Neural crest cell (in vitro differentiated cells): Measurements from ENCODE around the gene PRKG1. TPM values are rescaled to one million over a fixed set of nuclear protein-coding genes. Genes with fewer than 3 reads are reported as not detected.

Experiments
- DNase-seq: peaks from one replicate; pipeline ENCODE4 v3.0.0; 2021; ENCODE audit warnings: low read depth, mixed read lengths, low spot score
- H3K27ac Mint-ChIP-seq: one replicate; pipeline ENCODE4 v1.8.0; 2021; ENCODE audit warnings: mild to moderate bottlenecking, mixed read lengths; ENCODE audit not compliant: unreplicated experiment
- H3K27me3 Mint-ChIP-seq: 2 replicates; pipeline ENCODE4 v1.8.0; 2021; ENCODE audit warnings: low read depth, mild to moderate bottlenecking, mixed read lengths
- H3K36me3 Mint-ChIP-seq: 2 replicates; pipeline ENCODE4 v1.8.0; 2021; ENCODE audit warnings: low read depth, mild to moderate bottlenecking, mixed read lengths
- H3K4me1 Mint-ChIP-seq: 2 replicates; pipeline ENCODE4 v1.8.0; 2021; ENCODE audit warnings: mixed read lengths
- H3K4me3 Mint-ChIP-seq: one replicate; pipeline ENCODE4 v1.8.0; 2021; ENCODE audit warnings: mild to moderate bottlenecking, mixed read lengths
- H3K9me3 Mint-ChIP-seq: 2 replicates; pipeline ENCODE4 v1.8.0; 2021; ENCODE audit warnings: mixed read lengths
- total RNA-seq: library from RNA; stranded (reverse); gene quantifications from 2 replicates; pipeline ENCODE4 v1.2.1, GENCODE V29; 2021
- TF ChIP-seq, protein P1 (sequence below): fragments of 200-600 bp; sonication (generic); conservative IDR thresholded peaks from 2 replicates; pipeline ENCODE4 v1.5.0; 2021; ENCODE audit warnings: antibody characterized with exemption, mild to moderate bottlenecking

Gene PRKG1
- total RNA-seq, 1 donor from 2014 or later, result 4.4 TPM

GRCh38 chr10:51510231-51510630, 435.9 kb downstream of the PRKG1 start:
- Mint-ChIP-seq H3K9me3 (peaks cover 2% of the 10 kb centered on the region), H3K36me3 (no peaks in the 10 kb centered on the region), H3K4me3 (no peak overlapping the region), H3K27ac (no peak overlapping the region), H3K4me1 (no peaks in the 10 kb centered on the region), H3K27me3 (no peaks in the 10 kb centered on the region)
- DNase-seq, result no peak
- TF ChIP-seq, protein P1, sequence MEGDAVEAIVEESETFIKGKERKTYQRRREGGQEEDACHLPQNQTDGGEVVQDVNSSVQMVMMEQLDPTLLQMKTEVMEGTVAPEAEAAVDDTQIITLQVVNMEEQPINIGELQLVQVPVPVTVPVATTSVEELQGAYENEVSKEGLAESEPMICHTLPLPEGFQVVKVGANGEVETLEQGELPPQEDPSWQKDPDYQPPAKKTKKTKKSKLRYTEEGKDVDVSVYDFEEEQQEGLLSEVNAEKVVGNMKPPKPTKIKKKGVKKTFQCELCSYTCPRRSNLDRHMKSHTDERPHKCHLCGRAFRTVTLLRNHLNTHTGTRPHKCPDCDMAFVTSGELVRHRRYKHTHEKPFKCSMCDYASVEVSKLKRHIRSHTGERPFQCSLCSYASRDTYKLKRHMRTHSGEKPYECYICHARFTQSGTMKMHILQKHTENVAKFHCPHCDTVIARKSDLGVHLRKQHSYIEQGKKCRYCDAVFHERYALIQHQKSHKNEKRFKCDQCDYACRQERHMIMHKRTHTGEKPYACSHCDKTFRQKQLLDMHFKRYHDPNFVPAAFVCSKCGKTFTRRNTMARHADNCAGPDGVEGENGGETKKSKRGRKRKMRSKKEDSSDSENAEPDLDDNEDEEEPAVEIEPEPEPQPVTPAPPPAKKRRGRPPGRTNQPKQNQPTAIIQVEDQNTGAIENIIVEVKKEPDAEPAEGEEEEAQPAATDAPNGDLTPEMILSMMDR, result no peak

- DNase-seq, result no peak
- H3K27me3 Mint-ChIP-seq, result no peaks in the 10 kb centered on the region
- TF ChIP-seq, protein P1, result no peak
- H3K4me1 Mint-ChIP-seq, result no peaks in the 10 kb centered on the region
- no peaks in the 10 kb centered on the region for H3K36me3 Mint-ChIP-seq
- H3K27ac Mint-ChIP-seq, result no peak overlapping the region
- no peaks in the 10 kb centered on the region for H3K9me3 Mint-ChIP-seq
- no peak overlapping the region for H3K4me3 Mint-ChIP-seq
These were observed 447.3 kb downstream of the PRKG1 start for GRCh38 chr10:51521605-51522004.

GRCh38 chr10:51522858-51523257, 448.6 kb downstream of the PRKG1 start:
- TF ChIP-seq, protein P1, result no peak
- no peak for DNase-seq
- H3K4me1 Mint-ChIP-seq, result peaks cover 7% of the 10 kb centered on the region
- no peak overlapping the region for H3K4me3 Mint-ChIP-seq
- H3K9me3 Mint-ChIP-seq, result no peaks in the 10 kb centered on the region
- no peaks in the 10 kb centered on the region for H3K36me3 Mint-ChIP-seq
- no peak overlapping the region for H3K27ac Mint-ChIP-seq
- no peaks in the 10 kb centered on the region for H3K27me3 Mint-ChIP-seq

- H3K4me1 Mint-ChIP-seq, result peaks cover 11% of the 10 kb centered on the region
- DNase-seq, result no peak
- no peaks in the 10 kb centered on the region for H3K36me3 Mint-ChIP-seq
- no peak overlapping the region for H3K27ac Mint-ChIP-seq
- H3K9me3 Mint-ChIP-seq, result no peaks in the 10 kb centered on the region
- no peak overlapping the region for H3K4me3 Mint-ChIP-seq
- TF ChIP-seq, protein P1, result no peak
- no peaks in the 10 kb centered on the region for H3K27me3 Mint-ChIP-seq
These were observed 449.2 kb downstream of the PRKG1 start for GRCh38 chr10:51523440-51523839.

GRCh38 chr10:51524041-51524440, 449.8 kb downstream of the PRKG1 start:
- H3K4me1 Mint-ChIP-seq, result peaks cover 11% of the 10 kb centered on the region
- TF ChIP-seq, protein P1, result no peak
- no peaks in the 10 kb centered on the region for H3K36me3 Mint-ChIP-seq
- H3K27me3 Mint-ChIP-seq, result no peaks in the 10 kb centered on the region
- DNase-seq, result no peak
- H3K4me3 Mint-ChIP-seq, result no peak overlapping the region
- H3K9me3 Mint-ChIP-seq, result no peaks in the 10 kb centered on the region
- H3K27ac Mint-ChIP-seq, result no peak overlapping the region
